GM12878 (cell line): ENCODE results near the gene PPL. TPM values are rescaled to one million over a fixed set of nuclear protein-coding genes. Genes with fewer than 3 reads are reported as not detected.

ENCODE experiments used
- ATAC-seq: fragments of 200-7000 bp; cut with Tn5 transposase; 3 replicates; pipeline ENCODE4 v1.9.1; 2020; ENCODE audit warnings: mild to moderate bottlenecking, moderate library complexity
- BruUV-seq: library from RNA; stranded (reverse); fragments of 400-500 nt; replicated peaks from 2 replicates; lab custom pipeline; 2021; lab: Mats Ljungman, UMichigan
- CTCF ChIA-PET: fragments of 300-600 bp; sonication (Branson Sonifier 250); formaldehyde crosslinking; extraction: SDS; loops from one replicate; lab custom pipeline; 2021; ENCODE audit warnings: inconsistent platforms; lab: Yijun Ruan, JAX
- POLR2A ChIA-PET: fragments of 350-600 bp; formaldehyde crosslinking; extraction: SDS; loops from one replicate; lab custom pipeline; 2021; ENCODE audit warnings: inconsistent platforms; lab: Charles Lee
- RAD21 ChIA-PET: fragments of 300-600 bp; sonication (Branson Sonifier 250); formaldehyde crosslinking; loops from one replicate; lab custom pipeline; 2023; ENCODE audit warnings: antibody characterized with exemption; ENCODE audit not compliant: unreplicated experiment; lab: Charles Lee
- SMC1A ChIA-PET: fragments of 300-600 bp; sonication (Branson Sonifier 250); formaldehyde crosslinking; loops from one replicate; lab custom pipeline; 2023; ENCODE audit not compliant: unreplicated experiment, uncharacterized antibody; lab: Charles Lee
- DNase-seq: peaks from one replicate; pipeline ENCODE4 v3.0.0-alpha.2; 2011; ENCODE audit warnings: low read depth, low spot score
- FAIRE-seq: peaks from 3 replicates; lab custom pipeline; 2011; peaks lifted over from hg19 to GRCh38; lab: Jason Lieb, UNC
- H2AFZ ChIP-seq: 2 replicates; pipeline ENCODE4 v1.6.0; 2011; ENCODE audit warnings: low read depth, low read length, control low read depth; ENCODE audit not compliant: control insufficient read depth
- H3K27ac ChIP-seq: 2 replicates; pipeline ENCODE4 v1.5.1; 2011; ENCODE audit warnings: control low read depth; ENCODE audit not compliant: control insufficient read depth, insufficient read depth
- H3K27me3 ChIP-seq, 2 experiments: replicated peaks in 1 of 2; 2 replicates each; pipeline versions ENCODE4 v1.6.0 to v1.6.1; 2011; ENCODE audit warnings: low read length in 1 of 2; ENCODE audit not compliant: control insufficient read depth in 2 of 2, insufficient read depth in 2 of 2
- H3K36me3 ChIP-seq, 2 experiments: 2 replicates each; pipeline ENCODE4 v1.5.1; 2011; ENCODE audit warnings: low read length in 1 of 2; ENCODE audit not compliant: control insufficient read depth in 2 of 2, insufficient read depth in 2 of 2
- H3K4me1 ChIP-seq: 2 replicates; pipeline ENCODE4 v1.6.1; 2011; ENCODE audit warnings: mild to moderate bottlenecking, low read length, moderate library complexity, mixed read lengths; ENCODE audit not compliant: control insufficient read depth, insufficient read depth
- H3K4me2 ChIP-seq: 2 replicates; pipeline ENCODE4 v1.6.0; 2011; ENCODE audit warnings: control low read depth; ENCODE audit not compliant: control insufficient read depth, insufficient read depth
- H3K4me3 ChIP-seq: fragments of 200-600 bp; sonication (generic); 2 replicates; pipeline ENCODE4 v1.5.1; 2016
- H3K79me2 ChIP-seq: 2 replicates; pipeline ENCODE4 v1.6.0; 2011; ENCODE audit warnings: low read length; ENCODE audit not compliant: control insufficient read depth, insufficient read depth
- H3K9ac ChIP-seq: 2 replicates; pipeline ENCODE4 v1.8.0; 2011; ENCODE audit warnings: low read length, control low read depth, mixed read lengths; ENCODE audit not compliant: control insufficient read depth, insufficient read depth
- H3K9me3 ChIP-seq: replicated peaks from 3 replicates; pipeline ENCODE4 v1.5.1; 2011; ENCODE audit warnings: mild to moderate bottlenecking, low read length; ENCODE audit not compliant: control insufficient read depth, insufficient read depth
- H4K20me1 ChIP-seq: 2 replicates; pipeline ENCODE4 v1.6.0; 2011; ENCODE audit not compliant: control insufficient read depth, insufficient read depth
- CHD4 ChIP-seq: fragments of 200-600 bp; sonication (generic); IDR thresholded peaks from 2 replicates; pipeline ENCODE4 v1.6.1; 2016; ENCODE audit warnings: mild to moderate bottlenecking
- E2F4 ChIP-seq: IDR thresholded peaks from 2 replicates; pipeline ENCODE4 v1.6.1; 2012; ENCODE audit warnings: low read depth, low read length, improper control_type of control experiment
- ETV6 ChIP-seq, 2 experiments: fragments of 450-650 bp in 1 of 2; IDR thresholded peaks in 1 of 2; conservative IDR thresholded peaks in 1 of 2; 2 replicates each; pipeline ENCODE4 v1.6.1; 2014; ENCODE audit warnings: antibody characterized with exemption in 1 of 2, borderline replicate concordance in 1 of 2, low read depth in 1 of 2, mild to moderate bottlenecking in 1 of 2, moderate library complexity in 1 of 2
- IKZF2 ChIP-seq, 2 experiments: fragments of 450-650 bp; IDR thresholded peaks; 2 replicates each; pipeline ENCODE4 v1.6.1; 2017; ENCODE audit warnings: mild to moderate bottlenecking in 2 of 2, moderate library complexity in 2 of 2
- SMC3 ChIP-seq: IDR thresholded peaks from 2 replicates; pipeline ENCODE4 v1.6.1; 2011; ENCODE audit warnings: low read length, improper control_type of control experiment, borderline replicate concordance
- SRF ChIP-seq, 2 experiments: IDR thresholded peaks; 2 replicates each; pipeline ENCODE4 v1.6.1; 2011; ENCODE audit warnings: low read depth in 2 of 2, low read length in 2 of 2, mild to moderate bottlenecking in 1 of 2, moderate library complexity in 1 of 2
- ZNF207 ChIP-seq: fragments of 450-650 bp; IDR thresholded peaks from 2 replicates; pipeline ENCODE4 v1.6.1; 2014; ENCODE audit warnings: antibody characterized with exemption, mild to moderate bottlenecking, borderline replicate concordance
- ZZZ3 ChIP-seq: IDR thresholded peaks from 2 replicates; pipeline ENCODE4 v1.6.1; 2011; ENCODE audit warnings: low read depth; ENCODE audit not compliant: control insufficient read depth, insufficient read length
- WGBS: methylation state at CpG from one replicate; pipeline ENCODE4 v1.1.6; 2016; ENCODE audit warnings: low lambda C conversion rate; ENCODE audit not compliant: insufficient replicate concordance, insufficient coverage; ENCODE audit errors: missing lambda C conversion rate; 5-methylcytosine and 5-hydroxymethylcytosine counted together
- in situ Hi-C: fragments of 300-500 bp; cut with MboI; formaldehyde crosslinking; loops from 9 replicates; pipeline ENCODE4 v1.14.3; 2018; ENCODE audit warnings: mixed read lengths
- intact Hi-C: fragments of 100-400 bp; cut with micrococcal nuclease; formaldehyde crosslinking; loops from one replicate; pipeline ENCODE4 v1.14.2; 2022; ENCODE audit not compliant: unreplicated experiment
- polyA plus RNA-seq, 11 experiments: library from polyadenylated mRNA; depleted of rRNA in 4 of 11; unstranded in 6 of 11; stranded (reverse) in 5 of 11; fragments of >200 nt; fragmentation: Nextera tagmentation in 4 of 11; fragmentation: Illumina TruSeq in 1 of 11; extraction: Ambion mirVana in 4 of 11; extraction: Trizol in 1 of 11; gene quantifications; 1 replicate in 1 of 11; 2 replicates in 10 of 11; pipeline versions ENCODE4 v1.2.1 to v1.2.3, GENCODE V29; 2011 to 2016; ENCODE audit warnings: inconsistent platforms in 2 of 11, missing spikeins in 2 of 11, low read depth in 1 of 11
- total RNA-seq, 4 experiments: library from RNA; depleted of rRNA in 3 of 4; stranded (reverse); fragments of >200 nt in 3 of 4; fragmentation: Illumina TruSeq in 1 of 4; extraction: Trizol in 1 of 4; gene quantifications; 2 replicates each; pipeline versions ENCODE4 v1.2.1 to v1.2.3, GENCODE V29; 2013 to 2021

PPL gene
- total and polyA plus RNA-seq, 10 of the 15 experiments (the other 5 are each of a cell fraction or from before 2014, with no cell fraction given): 0.03 to 0.47 (median 0.05) TPM; not detected in 2

- POLR2A ChIA-PET: no interaction called here
- H3K4me3 ChIP-seq: no peak overlapping the region
- peaks cover 3% of the 10 kb centered on the region; the same call in 2 of the 3 replicates for H3K9me3 ChIP-seq
- no peak overlapping the region for H3K4me2 ChIP-seq
- SMC1A ChIA-PET: no interaction called here
- no peak overlapping the region for H3K27ac ChIP-seq
- no peak for FAIRE-seq
- no peaks in the 10 kb centered on the region; a peak in 1 of 4 replicates for H3K27me3 ChIP-seq
- WGBS: 50% methylated on average over 5 of the region's 5 CpGs
- RAD21 ChIA-PET: no interaction called here
- no peaks in the 10 kb centered on the region for H3K79me2 ChIP-seq
- no peaks in the 10 kb centered on the region for H4K20me1 ChIP-seq
- no peak overlapping the region for H3K9ac ChIP-seq
- H2AFZ ChIP-seq: no peak overlapping the region
- intact Hi-C loops: no loop called here
- no peak for ATAC-seq
- TF ChIP-seq SRF (IDR thresholded peaks at IDR 0.05; ENCODE audit: low read depth in 2 of 2, low read length in 2 of 2) (no peak), CHD4 (no peak), ETV6 (conservative IDR thresholded peaks at IDR 0.05 in 1 of 2, IDR thresholded peaks at IDR 0.05 in 1 of 2; ENCODE audit: borderline replicate concordance in 1 of 2, low read depth in 1 of 2) (no peak), SMC3 (no peak), ZNF207 (no peak), IKZF2 (IDR thresholded peaks at IDR 0.05) (no peak), ZZZ3 (no peak), E2F4 (no peak)
- TF ChIP-seq, all 136 proteins: peak for 0
- CTCF ChIA-PET: no interaction called here
- Histone ChIP-seq H3K36me3 (no peaks in the 10 kb centered on the region), H3K4me1 (no peaks in the 10 kb centered on the region)
- DNase-seq: no peak
- in situ Hi-C loops: no loop called here
- no TSS peak for BruUV-seq
These were observed 11.7 kb downstream of the PPL start for GRCh38 chr16:4925293-4925607.
